GM06990 (cell line): ENCODE measurements around the gene TTLL8.

Experiments used
- DNase-seq: peaks from one replicate; pipeline ENCODE4 v3.0.0-alpha.2; 2011; ENCODE audit not compliant: insufficient read length; ENCODE audit errors: extremely low read depth
- H3K27me3 ChIP-seq: replicated peaks from 2 replicates; pipeline ENCODE4 v1.6.0; 2011; ENCODE audit warnings: low read length; ENCODE audit not compliant: control insufficient read depth, insufficient read depth
- H3K36me3 ChIP-seq: 2 replicates; pipeline ENCODE4 v1.5.1; 2011; ENCODE audit warnings: low read length; ENCODE audit not compliant: control insufficient read depth, insufficient read depth
- H3K4me3 ChIP-seq: replicated peaks from 2 replicates; pipeline ENCODE4 v1.5.1; 2011; ENCODE audit warnings: low read depth, mild to moderate bottlenecking, control low read depth, low read length
- TF ChIP-seq, protein P1 (sequence below): IDR thresholded peaks from 2 replicates; pipeline ENCODE4 v1.5.1; 2011; ENCODE audit warnings: low read length, control low read depth, mild to moderate bottlenecking, inconsistent platforms; ENCODE audit not compliant: insufficient read depth, poor library complexity, severe bottlenecking

Gene TTLL8

DNA sequence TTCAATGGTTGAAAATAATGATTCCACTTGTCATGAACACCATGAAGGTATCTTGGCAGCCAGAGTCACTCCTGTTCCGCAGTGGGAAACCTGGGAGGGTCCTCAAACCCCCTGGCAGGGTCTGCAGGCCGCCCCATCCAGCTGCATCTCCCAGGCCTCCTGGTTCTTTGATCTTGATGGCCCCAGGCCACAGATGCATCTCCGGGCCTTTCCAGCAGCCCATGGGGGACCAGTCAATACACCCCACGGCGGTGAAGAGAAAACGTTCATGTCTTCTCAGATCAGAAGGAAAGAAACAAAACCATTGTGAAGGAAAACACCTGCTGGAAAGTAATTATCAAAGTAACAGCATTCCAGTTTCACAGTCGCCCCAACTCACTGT, 1.8 kb upstream of the TTLL8 start:
- Histone ChIP-seq H3K27me3 (peaks cover 1% of the 10 kb centered on the region; the same call in 1 of the 2 replicates), H3K36me3 (no peaks in the 10 kb centered on the region), H3K4me3 (no peak overlapping the region)
- TF ChIP-seq, protein P1, sequence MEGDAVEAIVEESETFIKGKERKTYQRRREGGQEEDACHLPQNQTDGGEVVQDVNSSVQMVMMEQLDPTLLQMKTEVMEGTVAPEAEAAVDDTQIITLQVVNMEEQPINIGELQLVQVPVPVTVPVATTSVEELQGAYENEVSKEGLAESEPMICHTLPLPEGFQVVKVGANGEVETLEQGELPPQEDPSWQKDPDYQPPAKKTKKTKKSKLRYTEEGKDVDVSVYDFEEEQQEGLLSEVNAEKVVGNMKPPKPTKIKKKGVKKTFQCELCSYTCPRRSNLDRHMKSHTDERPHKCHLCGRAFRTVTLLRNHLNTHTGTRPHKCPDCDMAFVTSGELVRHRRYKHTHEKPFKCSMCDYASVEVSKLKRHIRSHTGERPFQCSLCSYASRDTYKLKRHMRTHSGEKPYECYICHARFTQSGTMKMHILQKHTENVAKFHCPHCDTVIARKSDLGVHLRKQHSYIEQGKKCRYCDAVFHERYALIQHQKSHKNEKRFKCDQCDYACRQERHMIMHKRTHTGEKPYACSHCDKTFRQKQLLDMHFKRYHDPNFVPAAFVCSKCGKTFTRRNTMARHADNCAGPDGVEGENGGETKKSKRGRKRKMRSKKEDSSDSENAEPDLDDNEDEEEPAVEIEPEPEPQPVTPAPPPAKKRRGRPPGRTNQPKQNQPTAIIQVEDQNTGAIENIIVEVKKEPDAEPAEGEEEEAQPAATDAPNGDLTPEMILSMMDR = no peak
- DNase-seq = no peak

DNA sequence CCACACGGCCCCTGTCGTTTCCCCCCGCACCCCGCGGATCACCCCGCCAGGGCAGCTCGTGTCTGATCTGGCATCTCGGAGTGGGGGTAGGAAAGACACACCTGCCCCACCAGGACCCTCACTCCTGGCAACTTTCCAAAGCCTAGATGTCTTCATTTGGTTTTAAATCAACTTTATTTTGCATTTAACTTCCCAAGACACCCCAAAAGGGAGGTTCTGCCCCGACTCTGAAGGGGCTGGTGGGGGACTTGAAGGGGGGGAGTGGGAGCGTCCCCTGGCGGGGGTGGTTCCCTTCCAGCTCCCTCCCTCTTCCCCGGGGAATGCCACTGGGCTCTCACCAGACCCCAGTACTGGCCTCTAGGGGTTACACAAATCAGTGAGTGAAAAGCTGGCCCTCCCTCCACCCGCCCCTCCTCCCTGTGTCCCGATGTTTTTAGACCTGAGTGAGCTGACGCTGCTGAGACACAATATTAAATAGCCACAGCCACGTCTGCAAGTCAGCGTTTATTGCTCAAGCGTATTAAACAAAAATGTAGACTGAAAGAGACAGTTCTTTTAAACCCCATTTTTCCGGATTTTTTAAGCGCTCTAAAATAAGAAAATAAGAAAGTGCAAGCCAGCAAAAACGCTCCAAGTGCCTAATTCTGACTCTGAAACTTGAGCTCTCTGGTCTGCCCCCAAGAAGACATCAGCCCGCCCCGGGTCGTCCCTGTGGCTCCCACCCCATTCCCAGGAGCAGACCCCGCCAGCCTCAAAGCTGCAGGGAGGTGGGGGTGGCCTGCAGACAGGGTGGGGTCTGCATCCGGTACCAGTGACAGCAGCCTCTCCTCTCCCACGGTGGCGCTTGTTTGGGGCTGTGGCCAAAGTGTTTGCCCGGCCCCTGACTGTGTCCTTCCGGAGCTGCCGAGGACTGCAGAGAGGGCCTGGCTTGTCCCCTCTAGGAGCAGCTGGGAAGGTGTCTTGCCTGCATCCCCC, 1.1 kb upstream of the TTLL8 start:
- Histone ChIP-seq H3K27me3 (peaks cover 1% of the 10 kb centered on the region; the same call in 1 of the 2 replicates), H3K36me3 (no peaks in the 10 kb centered on the region), H3K4me3 (no peak overlapping the region)
- TF ChIP-seq, protein P1 = peak; percentile 14
- DNase-seq = no peak

DNA sequence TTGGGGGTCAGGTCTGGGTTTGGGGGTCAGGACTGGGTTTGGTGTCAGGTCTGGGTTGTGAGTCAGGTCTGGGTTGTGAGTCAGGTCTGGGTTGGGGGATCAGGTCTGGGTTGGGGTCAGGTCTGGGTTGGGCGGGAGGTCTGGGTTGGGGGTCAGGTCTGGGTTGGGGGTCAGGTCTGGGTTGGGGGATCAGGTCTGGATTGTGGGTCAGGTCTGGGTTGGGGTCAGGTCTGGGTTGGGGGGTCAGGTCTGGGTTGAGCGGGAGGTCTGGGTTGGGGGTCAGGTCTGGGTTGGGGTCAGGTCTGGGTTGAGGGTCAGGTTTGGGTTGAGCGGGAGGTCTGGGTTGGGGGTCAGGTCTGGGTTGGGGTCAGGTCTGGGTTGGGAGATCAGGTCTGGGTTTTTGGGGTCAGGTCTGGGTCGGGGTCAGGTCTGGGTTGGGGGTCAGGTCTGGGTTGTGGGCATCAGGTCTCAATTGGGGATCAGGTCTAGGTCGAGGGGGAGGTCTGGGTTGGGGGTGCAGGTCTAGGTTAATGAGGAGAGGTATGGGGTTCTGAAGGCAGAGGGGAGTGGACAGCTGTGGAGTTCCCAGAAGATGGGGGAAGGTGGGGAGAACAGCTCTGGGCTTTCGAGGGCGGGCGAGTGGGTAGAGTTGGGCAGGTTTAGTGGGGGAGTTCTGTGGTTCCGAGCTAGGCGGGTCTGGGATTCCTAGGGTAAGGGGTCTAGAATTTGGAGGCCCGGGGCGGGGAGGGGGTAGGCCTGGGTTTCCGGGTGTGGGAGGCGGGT, 629 bp downstream of the TTLL8 start:
- H3K27me3 ChIP-seq = peaks cover 1% of the 10 kb centered on the region; the same call in 1 of the 2 replicates
- DNase-seq = no peak
- TF ChIP-seq, protein P1 = no peak
- no peaks in the 10 kb centered on the region for H3K36me3 ChIP-seq
- H3K4me3 ChIP-seq = no peak overlapping the region

DNA sequence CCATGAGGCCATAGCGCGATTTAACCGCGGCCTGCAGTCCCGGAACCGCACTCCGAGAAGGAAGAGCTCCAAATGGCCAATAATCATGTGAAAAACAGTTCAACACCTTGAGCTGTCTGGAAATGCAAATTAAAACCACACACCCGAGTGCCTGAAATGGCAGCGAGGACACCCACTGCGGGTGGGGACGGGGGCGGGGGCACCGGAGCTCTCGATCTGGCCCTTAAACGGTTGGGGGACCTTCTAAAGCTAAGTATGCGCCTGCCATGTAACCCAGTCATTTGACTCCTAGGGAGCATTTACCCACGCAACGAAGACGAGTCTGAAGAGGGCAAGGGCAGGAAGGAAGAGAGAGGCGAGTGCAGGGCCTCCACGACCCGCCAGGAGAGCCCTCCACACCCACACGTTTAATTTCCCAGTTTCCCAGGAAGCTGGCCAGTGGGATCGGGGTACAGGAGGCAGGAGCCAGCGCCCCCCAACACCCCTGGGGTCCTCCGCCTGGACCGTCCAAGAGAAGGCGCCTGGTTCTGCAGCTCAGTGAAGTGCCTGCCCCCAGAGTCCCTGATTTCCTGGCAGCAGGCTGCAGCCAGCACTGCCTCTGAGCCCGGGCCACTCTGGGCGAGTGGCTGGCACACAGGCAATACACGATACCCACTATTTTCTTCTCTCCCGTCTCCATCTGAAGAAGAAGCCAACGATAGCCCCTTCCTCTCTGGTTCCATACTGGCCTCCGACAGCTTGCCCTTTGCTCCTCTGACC, 1.7 kb downstream of the TTLL8 start:
- TF ChIP-seq, protein P1 = no peak
- no peak overlapping the region for H3K4me3 ChIP-seq
- DNase-seq = peak; percentile 43
- H3K36me3 ChIP-seq = no peaks in the 10 kb centered on the region
- H3K27me3 ChIP-seq = peaks cover 1% of the 10 kb centered on the region; the same call in 1 of the 2 replicates

DNA sequence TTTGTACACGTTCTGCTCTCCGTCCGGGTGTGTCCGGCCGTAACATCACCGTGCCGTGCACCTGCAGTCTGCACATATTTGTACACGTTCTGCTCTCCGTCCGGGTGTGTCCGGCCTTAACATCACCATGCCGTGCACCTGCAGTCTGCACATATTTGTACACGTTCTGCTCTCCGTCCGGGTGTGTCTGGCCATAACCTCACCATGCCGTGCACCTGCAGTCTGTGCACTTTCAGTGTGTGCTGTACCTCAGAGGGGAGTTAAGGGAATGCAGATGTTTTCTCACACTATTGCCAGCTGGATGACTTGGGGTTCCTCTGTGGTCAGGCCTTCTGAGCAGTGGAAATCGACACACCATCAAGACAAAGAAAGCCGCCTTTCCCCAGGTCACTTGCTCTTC, 4.2 kb downstream of the TTLL8 start:
- H3K36me3 ChIP-seq = no peaks in the 10 kb centered on the region
- H3K4me3 ChIP-seq = no peak overlapping the region
- TF ChIP-seq, protein P1 = no peak
- no peaks in the 10 kb centered on the region; the same call in 1 of the 2 replicates for H3K27me3 ChIP-seq
- no peak for DNase-seq
